K562 (cell line): ENCODE measurements around the gene CBFA2T3.

Experiments
- CREM ChIP-seq: IDR thresholded peaks from 2 replicates; pipeline ENCODE4 v1.6.1; 2014; ENCODE audit warnings: antibody characterized with exemption, low read depth
- CTCFL ChIP-seq: IDR thresholded peaks from 2 replicates; pipeline ENCODE4 v1.6.1; 2011; ENCODE audit warnings: borderline replicate concordance, low read depth, mild to moderate bottlenecking, moderate library complexity, low read length; ENCODE audit not compliant: insufficient read depth, poor library complexity, severe bottlenecking
- HMG20B ChIP-seq: fragments of 250-450 bp; sonication (Bioruptor Pico); IDR thresholded peaks from 2 replicates; pipeline ENCODE4 v1.5.0; 2021; ENCODE audit warnings: mild to moderate bottlenecking
- KDM5B ChIP-seq: fragments of 200-600 bp; sonication (generic); IDR thresholded peaks from 2 replicates; pipeline ENCODE4 v1.6.1; 2012; ENCODE audit warnings: low read depth, mild to moderate bottlenecking, moderate library complexity, low read length, control low read depth, inconsistent platforms; ENCODE audit not compliant: insufficient replicate concordance
- KLF16 ChIP-seq: IDR thresholded peaks from 2 replicates; pipeline ENCODE4 v1.6.1; 2016; ENCODE audit warnings: antibody characterized with exemption
- PATZ1 ChIP-seq: fragments of 250-450 bp; sonication (Bioruptor Pico); IDR thresholded peaks from 2 replicates; pipeline ENCODE4 v1.5.0; 2020; ENCODE audit warnings: mild to moderate bottlenecking, borderline replicate concordance
- POLR2AphosphoS2 ChIP-seq: IDR thresholded peaks from 2 replicates; pipeline ENCODE4 v1.6.1; 2012; ENCODE audit warnings: low read length, improper control_type of control experiment
- RBFOX2 ChIP-seq: fragments of 200-400 bp; formaldehyde crosslinking; IDR thresholded peaks from 2 replicates; pipeline ENCODE4 v1.6.1; 2017; ENCODE audit warnings: low read depth, mild to moderate bottlenecking, low read length, moderate library complexity
- SRSF1 ChIP-seq: fragments of 200-400 bp; formaldehyde crosslinking; IDR thresholded peaks from 2 replicates; pipeline ENCODE4 v1.6.1; 2017; ENCODE audit warnings: mild to moderate bottlenecking, low read depth, low read length, moderate library complexity
- ZBTB26 ChIP-seq: fragments of 450-650 bp; formaldehyde crosslinking; IDR thresholded peaks from 2 replicates; pipeline ENCODE4 v1.4.0; 2022; ENCODE audit warnings: missing genetic modification characterization
- ZFX ChIP-seq: sonication (generic); formaldehyde crosslinking; IDR thresholded peaks from 2 replicates; pipeline ENCODE4 v1.8.0; 2022; ENCODE audit warnings: mild to moderate bottlenecking, missing genetic modification reagents, moderate library complexity
- ZNF449 ChIP-seq: fragments of 250-450 bp; sonication (Bioruptor Pico); IDR thresholded peaks from 2 replicates; pipeline ENCODE4 v1.8.0; 2022; ENCODE audit warnings: moderate library complexity, mild to moderate bottlenecking, inconsistent platforms
- TF ChIP-seq, protein P1 (sequence below), 3 experiments: IDR thresholded peaks in 2 of 3; conservative IDR thresholded peaks in 1 of 3; 2 replicates each; pipeline ENCODE4 v1.5.1; 2011 to 2012; ENCODE audit warnings: low read length in 3 of 3, mild to moderate bottlenecking in 3 of 3, control low read depth in 2 of 3, improper control_type of control experiment in 1 of 3, inconsistent platforms in 1 of 3, low read depth in 1 of 3, mixed read lengths in 1 of 3, moderate library complexity in 1 of 3; ENCODE audit not compliant: insufficient read depth in 2 of 3

DNA sequence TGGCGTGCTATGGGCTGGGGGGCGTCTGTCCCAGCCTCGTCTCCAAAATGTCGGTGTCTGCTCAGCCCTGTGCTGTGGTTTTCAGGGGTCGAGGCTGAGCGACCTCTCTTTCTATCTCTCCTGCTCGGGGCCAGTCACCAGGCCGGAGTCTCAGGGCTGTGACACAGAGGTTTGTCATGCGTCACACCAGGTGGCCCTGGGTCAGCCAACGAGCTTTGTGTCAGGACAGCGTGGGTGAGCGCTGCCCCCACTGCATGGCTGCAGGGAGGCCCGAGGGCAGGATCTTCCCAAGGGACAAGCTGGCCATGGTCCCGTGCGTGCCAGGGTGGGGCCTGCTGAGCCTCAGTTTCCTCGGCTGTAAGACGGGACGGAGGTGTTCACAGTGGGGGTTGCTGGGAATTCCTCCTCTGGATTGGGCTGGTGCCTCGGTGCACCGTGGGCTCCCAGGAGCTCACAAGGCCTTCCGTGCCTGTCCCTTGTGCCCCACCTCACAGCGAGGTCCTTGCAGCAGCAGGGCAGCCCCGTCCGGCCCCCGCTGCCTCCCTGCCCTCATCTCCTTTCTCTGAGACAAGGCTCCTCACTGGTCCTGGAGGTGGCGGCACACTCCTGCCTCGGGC, 50.5 kb downstream of the CBFA2T3 start:
- TF ChIP-seq CTCFL (no peak), HMG20B (CRISPR knock-in tag) (no peak), POLR2AphosphoS2 (no peak), ZBTB26 (CRISPR knock-in tag) (no peak), CREM (peak; percentile 29; the same call in 1 of the 2 replicates), SRSF1 (no peak), ZNF449 (CRISPR knock-in tag) (no peak), PATZ1 (CRISPR knock-in tag) (no peak), KDM5B (no peak), ZFX (CRISPR knock-in tag) (no peak), RBFOX2 (no peak), KLF16 (no peak)
- TF ChIP-seq, protein P1, sequence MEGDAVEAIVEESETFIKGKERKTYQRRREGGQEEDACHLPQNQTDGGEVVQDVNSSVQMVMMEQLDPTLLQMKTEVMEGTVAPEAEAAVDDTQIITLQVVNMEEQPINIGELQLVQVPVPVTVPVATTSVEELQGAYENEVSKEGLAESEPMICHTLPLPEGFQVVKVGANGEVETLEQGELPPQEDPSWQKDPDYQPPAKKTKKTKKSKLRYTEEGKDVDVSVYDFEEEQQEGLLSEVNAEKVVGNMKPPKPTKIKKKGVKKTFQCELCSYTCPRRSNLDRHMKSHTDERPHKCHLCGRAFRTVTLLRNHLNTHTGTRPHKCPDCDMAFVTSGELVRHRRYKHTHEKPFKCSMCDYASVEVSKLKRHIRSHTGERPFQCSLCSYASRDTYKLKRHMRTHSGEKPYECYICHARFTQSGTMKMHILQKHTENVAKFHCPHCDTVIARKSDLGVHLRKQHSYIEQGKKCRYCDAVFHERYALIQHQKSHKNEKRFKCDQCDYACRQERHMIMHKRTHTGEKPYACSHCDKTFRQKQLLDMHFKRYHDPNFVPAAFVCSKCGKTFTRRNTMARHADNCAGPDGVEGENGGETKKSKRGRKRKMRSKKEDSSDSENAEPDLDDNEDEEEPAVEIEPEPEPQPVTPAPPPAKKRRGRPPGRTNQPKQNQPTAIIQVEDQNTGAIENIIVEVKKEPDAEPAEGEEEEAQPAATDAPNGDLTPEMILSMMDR (IDR thresholded peaks at IDR 0.05 in 2 of 3, conservative IDR thresholded peaks at IDR 0.05 in 1 of 3; ENCODE audit: insufficient read depth in 2 of 3, low read depth in 1 of 3, low read length in 3 of 3), result no peak
